ENCODE measurements around the gene GPR45. TPM values are rescaled to one million over a fixed set of nuclear protein-coding genes. Genes with fewer than 3 reads are reported as not detected.

The GPR45 gene
- total RNA-seq, 3 donors from 2014 or later, result not detected

DNA sequence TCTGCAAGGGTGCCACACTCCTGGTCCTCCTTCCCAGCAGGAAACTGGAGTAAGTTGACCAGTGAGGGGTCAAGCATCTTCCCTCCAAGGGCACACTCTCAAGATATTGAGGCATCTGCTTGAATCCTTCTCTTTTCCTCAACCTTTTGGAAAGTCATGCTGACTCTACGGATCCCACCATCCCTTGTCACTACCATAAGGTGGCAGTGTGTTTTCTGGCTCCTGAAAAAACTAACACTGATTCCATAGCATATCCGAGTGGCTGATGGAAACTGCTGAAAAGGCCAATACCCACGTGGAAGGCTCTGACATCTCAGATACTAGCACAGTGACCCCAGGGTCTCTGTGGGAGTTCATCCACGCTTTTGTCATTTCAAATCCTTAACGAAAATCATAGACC is 37.1 kb downstream of the GPR45 start:
- no peaks in the 10 kb centered on the region for H3K36me3 ChIP-seq
- no peak overlapping the region for H3K4me3 ChIP-seq
- H3K27ac ChIP-seq, result no peak overlapping the region
- no peaks in the 10 kb centered on the region for H3K9me3 ChIP-seq
- intact Hi-C loops (cut with DNase I; ENCODE audit: low total_unique reads), result no loop called here
- H3K27me3 ChIP-seq, result no peaks in the 10 kb centered on the region
- H3K4me1 ChIP-seq, result no peaks in the 10 kb centered on the region
- TF ChIP-seq, protein P1, sequence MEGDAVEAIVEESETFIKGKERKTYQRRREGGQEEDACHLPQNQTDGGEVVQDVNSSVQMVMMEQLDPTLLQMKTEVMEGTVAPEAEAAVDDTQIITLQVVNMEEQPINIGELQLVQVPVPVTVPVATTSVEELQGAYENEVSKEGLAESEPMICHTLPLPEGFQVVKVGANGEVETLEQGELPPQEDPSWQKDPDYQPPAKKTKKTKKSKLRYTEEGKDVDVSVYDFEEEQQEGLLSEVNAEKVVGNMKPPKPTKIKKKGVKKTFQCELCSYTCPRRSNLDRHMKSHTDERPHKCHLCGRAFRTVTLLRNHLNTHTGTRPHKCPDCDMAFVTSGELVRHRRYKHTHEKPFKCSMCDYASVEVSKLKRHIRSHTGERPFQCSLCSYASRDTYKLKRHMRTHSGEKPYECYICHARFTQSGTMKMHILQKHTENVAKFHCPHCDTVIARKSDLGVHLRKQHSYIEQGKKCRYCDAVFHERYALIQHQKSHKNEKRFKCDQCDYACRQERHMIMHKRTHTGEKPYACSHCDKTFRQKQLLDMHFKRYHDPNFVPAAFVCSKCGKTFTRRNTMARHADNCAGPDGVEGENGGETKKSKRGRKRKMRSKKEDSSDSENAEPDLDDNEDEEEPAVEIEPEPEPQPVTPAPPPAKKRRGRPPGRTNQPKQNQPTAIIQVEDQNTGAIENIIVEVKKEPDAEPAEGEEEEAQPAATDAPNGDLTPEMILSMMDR (IDR thresholded peaks at IDR 0.05), result no peak
- TF ChIP-seq POLR2A (IDR thresholded peaks at IDR 0.05) (no peak), POLR2AphosphoS5 (IDR thresholded peaks at IDR 0.05) (no peak)
- no peak for DNase-seq (ENCODE audit: low spot score in 2 of 2)

DNA sequence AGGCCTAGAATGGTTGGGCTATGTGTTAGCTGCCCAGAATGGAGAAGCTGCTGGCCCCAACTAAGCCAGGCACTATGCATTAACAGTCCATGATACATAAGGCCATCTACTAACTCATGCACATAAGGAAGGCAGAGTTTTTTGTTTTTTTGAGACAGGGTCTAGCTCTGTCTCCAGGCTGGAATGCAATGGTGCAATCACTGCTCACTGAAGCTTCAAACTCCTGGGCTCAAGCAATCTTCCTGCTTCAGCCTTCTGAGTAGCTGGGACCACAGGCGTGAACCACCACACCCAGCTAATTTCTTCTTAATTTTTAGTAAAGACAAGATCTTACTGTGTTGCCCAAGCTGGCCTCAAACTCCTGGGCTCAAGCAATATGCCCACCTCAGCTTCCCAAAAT is 37.6 kb downstream of the GPR45 start:
- intact Hi-C loops (cut with DNase I; ENCODE audit: low total_unique reads), result no loop called here
- no peak for DNase-seq (ENCODE audit: low spot score in 2 of 2)
- TF ChIP-seq POLR2A (IDR thresholded peaks at IDR 0.05), result no peak
- TF ChIP-seq, protein P1 (IDR thresholded peaks at IDR 0.05), result no peak
- TF ChIP-seq POLR2AphosphoS5 (IDR thresholded peaks at IDR 0.05), result no peak
- Histone ChIP-seq H3K4me3 (no peak overlapping the region), H3K27me3 (no peaks in the 10 kb centered on the region), H3K9me3 (no peaks in the 10 kb centered on the region), H3K36me3 (no peaks in the 10 kb centered on the region), H3K4me1 (no peaks in the 10 kb centered on the region), H3K27ac (no peak overlapping the region)

DNA sequence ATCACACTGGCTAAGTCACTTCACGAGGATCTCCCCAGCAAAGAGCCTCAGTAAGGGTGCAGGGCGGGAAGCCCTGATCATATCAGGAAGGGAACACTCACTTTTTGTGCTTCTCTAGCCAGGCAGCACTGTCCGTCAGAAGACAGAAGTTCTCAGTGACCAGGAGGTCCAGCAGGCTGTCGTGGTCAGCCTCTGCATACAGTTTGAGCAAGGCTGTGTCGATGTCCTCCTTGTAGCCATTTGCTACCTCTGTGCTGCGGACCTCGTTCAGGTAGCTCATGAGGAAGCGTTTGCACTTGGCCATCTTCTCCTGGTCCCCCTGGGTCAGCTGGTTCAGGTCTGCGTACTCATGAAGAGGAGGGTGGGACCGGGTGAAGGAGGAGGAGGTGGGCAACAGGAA is 38.7 kb downstream of the GPR45 start:
- DNase-seq (ENCODE audit: low spot score in 2 of 2), result no peak
- Histone ChIP-seq H3K9me3 (no peaks in the 10 kb centered on the region), H3K27me3 (no peaks in the 10 kb centered on the region), H3K36me3 (no peaks in the 10 kb centered on the region), H3K4me3 (no peak overlapping the region), H3K27ac (no peak overlapping the region), H3K4me1 (no peaks in the 10 kb centered on the region)
- intact Hi-C loops (cut with DNase I; ENCODE audit: low total_unique reads), result no loop called here
- no peak for TF ChIP-seq POLR2AphosphoS5 (IDR thresholded peaks at IDR 0.05)
- no peak for TF ChIP-seq POLR2A (IDR thresholded peaks at IDR 0.05)
- TF ChIP-seq, protein P1 (IDR thresholded peaks at IDR 0.05), result no peak

DNA sequence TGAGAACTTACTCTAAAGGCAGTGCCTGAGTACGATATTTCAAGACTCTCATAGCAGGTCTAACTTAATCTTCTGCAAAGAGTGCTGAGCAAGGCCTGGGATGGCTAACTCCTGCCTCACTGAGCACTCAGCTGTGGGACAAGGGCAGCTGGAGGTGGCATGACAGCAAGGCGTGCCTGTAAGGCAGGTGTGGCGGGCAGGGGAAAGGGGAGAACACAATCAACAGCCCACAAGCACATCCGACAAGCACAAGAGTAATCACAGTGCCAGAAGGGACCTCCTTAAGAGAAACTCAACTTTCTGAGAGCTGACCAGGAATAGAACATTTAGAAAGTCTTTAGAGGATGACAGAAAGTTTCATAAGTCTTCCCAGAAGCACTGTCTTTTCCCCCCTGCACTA is 42.0 kb downstream of the GPR45 start:
- H3K36me3 ChIP-seq, result no peaks in the 10 kb centered on the region

DNA sequence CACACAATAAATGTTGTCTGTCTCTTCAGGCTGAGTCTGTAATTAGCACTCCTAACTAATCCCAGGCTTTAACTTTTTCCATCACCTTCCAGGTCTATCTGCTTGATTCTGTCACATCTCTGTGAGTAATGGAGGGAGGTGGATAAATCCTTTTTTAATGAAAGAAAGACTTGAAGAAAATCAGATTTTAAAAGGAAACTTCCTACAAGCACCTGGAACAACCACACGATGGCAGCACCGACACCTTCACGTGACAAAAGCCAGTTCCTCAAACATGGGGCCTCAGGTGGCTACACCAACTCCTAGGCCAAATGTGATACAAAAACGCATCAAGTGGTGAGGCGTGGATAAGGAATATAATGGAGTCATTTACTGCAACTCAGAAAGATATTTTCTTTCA is 46.1 kb downstream of the GPR45 start:
- Histone ChIP-seq H3K4me3 (no peak overlapping the region), H3K36me3 (no peaks in the 10 kb centered on the region), H3K4me1 (no peaks in the 10 kb centered on the region), H3K9me3 (no peaks in the 10 kb centered on the region), H3K27ac (no peak overlapping the region), H3K27me3 (no peaks in the 10 kb centered on the region)
- DNase-seq (ENCODE audit: low spot score in 2 of 2), result no peak
- TF ChIP-seq POLR2AphosphoS5 (IDR thresholded peaks at IDR 0.05) (no peak), POLR2A (IDR thresholded peaks at IDR 0.05) (no peak)
- TF ChIP-seq, protein P1 (IDR thresholded peaks at IDR 0.05), result no peak
- intact Hi-C loops (cut with DNase I; ENCODE audit: low total_unique reads), result no loop called here

More for the DNA sequence above, 42.0 kb downstream of the GPR45 start:
- Histone ChIP-seq H3K27ac (no peak overlapping the region), H3K27me3 (no peaks in the 10 kb centered on the region), H3K9me3 (no peaks in the 10 kb centered on the region), H3K4me1 (no peaks in the 10 kb centered on the region), H3K4me3 (no peak overlapping the region)
- intact Hi-C loops (cut with DNase I; ENCODE audit: low total_unique reads), result no loop called here
- TF ChIP-seq, protein P1 (IDR thresholded peaks at IDR 0.05), result no peak
- DNase-seq (ENCODE audit: low spot score in 2 of 2), result no peak

Data from breast epithelium (tissue), 4 donors.